ENCODE data around the gene NOL11.
"Not testable (repeated sequence)": the region's sequence is repeated elsewhere in the genome, so short reads cannot be mapped to it uniquely, and the experiment has no call there.

NOL11 gene

GRCh38 chr17:67752160-67752559, 34.4 kb downstream of the NOL11 start:
- not testable (repeated sequence) for DNase-seq (ENCODE audit: low read depth in 1 of 2, low spot score in 1 of 2)

GRCh38 chr17:67753026-67753425, 35.3 kb downstream of the NOL11 start:
- DNase-seq (ENCODE audit: low read depth in 1 of 2, low spot score in 1 of 2) = no peak

- DNase-seq (ENCODE audit: low read depth in 1 of 2, low spot score in 1 of 2) = no peak
Measured at GRCh38 chr17:67754001-67754400, 36.3 kb downstream of the NOL11 start.

- not testable (repeated sequence) for DNase-seq (ENCODE audit: low read depth in 1 of 2, low spot score in 1 of 2)
Measured at GRCh38 chr17:67754686-67755085, 37.0 kb downstream of the NOL11 start.

- DNase-seq (ENCODE audit: low read depth in 1 of 2, low spot score in 1 of 2) = not testable (repeated sequence)
Measured at GRCh38 chr17:67756766-67757165, 39.0 kb downstream of the NOL11 start.

- DNase-seq (ENCODE audit: low read depth in 1 of 2, low spot score in 1 of 2) = no peak
Measured at GRCh38 chr17:67759355-67760171, 41.8 kb downstream of the NOL11 start.

- DNase-seq (ENCODE audit: low read depth in 1 of 2, low spot score in 1 of 2) = no peak
Measured at GRCh38 chr17:67765623-67766022, 47.9 kb downstream of the NOL11 start.

- DNase-seq (ENCODE audit: low read depth in 1 of 2, low spot score in 1 of 2) = no peak
Measured at GRCh38 chr17:67769231-67769630, 51.5 kb downstream of the NOL11 start.

GRCh38 chr17:67770539-67770938, 52.8 kb downstream of the NOL11 start:
- no peak for DNase-seq (ENCODE audit: low read depth in 1 of 2, low spot score in 1 of 2)

- no peak for DNase-seq (ENCODE audit: low read depth in 1 of 2, low spot score in 1 of 2)
Measured at GRCh38 chr17:67772679-67773078, 54.9 kb downstream of the NOL11 start.

- DNase-seq (ENCODE audit: low read depth in 1 of 2, low spot score in 1 of 2) = no peak
Measured at GRCh38 chr17:67773246-67773645, 55.5 kb downstream of the NOL11 start.

GRCh38 chr17:67779098-67779672, 61.4 kb downstream of the NOL11 start:
- DNase-seq (ENCODE audit: low read depth in 1 of 2, low spot score in 1 of 2) = no peak

- no peak for DNase-seq (ENCODE audit: low read depth in 1 of 2, low spot score in 1 of 2)
Measured at GRCh38 chr17:67784364-67785121, 66.8 kb downstream of the NOL11 start.

GRCh38 chr17:67785122-67785477, 67.4 kb downstream of the NOL11 start:
- no peak for DNase-seq (ENCODE audit: low read depth in 1 of 2, low spot score in 1 of 2)

GRCh38 chr17:67785504-67785903, 67.8 kb downstream of the NOL11 start:
- DNase-seq (ENCODE audit: low read depth in 1 of 2, low spot score in 1 of 2) = no peak
